GM18907 (cell line): ENCODE data around the gene NME9.

ENCODE experiments used
- ATAC-seq: cut with Tn5 transposase; IDR thresholded peaks from one replicate; pipeline ENCODE4 v1.9.1; 2021; ENCODE audit warnings: mild to moderate bottlenecking, moderate library complexity; ENCODE audit not compliant: unreplicated experiment

Gene NME9

GRCh38 chr3:138284957-138285477, 44.6 kb downstream of the NME9 start:
- ATAC-seq = no peak

GRCh38 chr3:138284079-138284478, 45.6 kb downstream of the NME9 start:
- no peak for ATAC-seq

DNA sequence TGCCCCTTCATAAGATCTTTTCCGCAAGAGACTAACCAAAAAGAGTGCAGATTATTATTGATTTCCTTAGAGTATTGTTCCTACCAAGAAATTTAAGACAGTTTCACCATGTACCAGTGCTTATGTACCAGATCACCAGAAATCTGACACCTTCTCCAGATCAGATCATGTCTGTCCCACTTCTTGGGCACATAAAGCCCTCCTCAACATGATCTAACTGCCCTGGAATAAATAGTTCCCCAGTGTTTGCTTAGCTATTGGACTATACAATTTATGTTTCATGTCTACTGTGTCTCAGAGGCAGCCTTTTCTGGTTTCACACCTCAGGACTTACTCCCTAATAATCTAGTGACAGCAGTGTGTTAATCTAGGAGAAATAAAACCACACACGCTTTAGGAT, 46.8 kb downstream of the NME9 start:
- no peak for ATAC-seq

DNA sequence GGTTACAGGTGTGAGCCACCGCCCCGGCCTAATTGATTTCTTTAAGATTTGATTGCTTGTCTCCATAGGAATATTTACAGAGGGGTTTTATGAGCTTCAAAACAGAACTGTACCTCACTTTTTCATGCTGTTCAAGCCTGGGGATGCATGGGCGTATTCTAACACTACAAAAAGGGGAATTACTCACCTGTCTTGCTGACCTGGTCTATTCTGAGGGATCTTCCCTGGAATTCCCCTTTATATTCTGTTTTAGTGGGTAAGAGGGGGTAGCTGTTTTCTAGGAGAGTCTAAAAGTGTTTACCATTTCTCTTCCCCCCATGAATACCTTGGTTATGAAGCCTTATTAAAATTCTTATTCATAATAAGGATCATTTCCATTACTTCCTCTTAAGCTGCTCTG, 48.1 kb downstream of the NME9 start:
- ATAC-seq = no peak

- peak; percentile 83 for ATAC-seq
Observed at GRCh38 chr3:138271189-138271794, 58.4 kb downstream of the NME9 start.

DNA sequence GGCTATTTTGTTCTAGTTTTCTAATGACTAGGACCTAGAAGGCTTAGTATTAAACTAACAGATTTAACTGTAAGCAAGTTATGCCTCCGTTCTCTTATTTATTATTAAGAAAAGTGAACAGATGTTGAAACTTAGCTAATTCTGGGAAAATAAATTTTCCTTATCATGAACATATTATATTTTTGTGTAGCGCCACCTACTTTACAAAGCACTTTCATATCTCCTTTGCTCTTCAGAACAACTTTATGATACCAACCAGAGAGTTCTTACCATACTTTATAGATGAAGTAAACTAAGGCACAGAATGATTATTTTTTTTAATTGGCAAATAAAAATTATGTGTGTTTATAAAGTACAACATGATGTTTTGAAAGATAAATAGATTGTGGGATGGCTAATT, 59.4 kb downstream of the NME9 start:
- ATAC-seq = no peak

- ATAC-seq = no peak
Observed at GRCh38 chr3:138267083-138267482, 62.6 kb downstream of the NME9 start.

GRCh38 chr3:138265745-138266144, 63.9 kb downstream of the NME9 start:
- ATAC-seq = no peak

- ATAC-seq = no peak
Observed at GRCh38 chr3:138263104-138263503, 66.5 kb downstream of the NME9 start.

DNA sequence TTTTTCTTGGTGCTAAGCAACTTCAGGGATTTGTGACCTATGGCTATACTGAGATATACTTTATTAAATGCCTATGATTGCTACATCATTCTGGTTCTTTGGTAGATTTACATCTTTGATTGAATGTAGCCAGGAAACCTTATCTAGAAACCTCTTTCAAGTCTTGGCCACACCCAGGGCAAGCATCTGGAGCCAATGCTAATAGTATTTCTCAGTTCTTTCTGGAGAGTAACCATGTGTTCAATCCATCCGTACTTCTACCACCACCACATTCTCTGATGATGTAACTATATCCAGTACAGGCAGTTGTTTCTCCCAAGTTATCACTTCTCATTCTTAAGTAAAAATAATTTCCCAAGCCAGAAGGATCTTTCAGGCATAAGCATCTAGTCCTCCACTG, 69.0 kb downstream of the NME9 start:
- ATAC-seq = no peak

DNA sequence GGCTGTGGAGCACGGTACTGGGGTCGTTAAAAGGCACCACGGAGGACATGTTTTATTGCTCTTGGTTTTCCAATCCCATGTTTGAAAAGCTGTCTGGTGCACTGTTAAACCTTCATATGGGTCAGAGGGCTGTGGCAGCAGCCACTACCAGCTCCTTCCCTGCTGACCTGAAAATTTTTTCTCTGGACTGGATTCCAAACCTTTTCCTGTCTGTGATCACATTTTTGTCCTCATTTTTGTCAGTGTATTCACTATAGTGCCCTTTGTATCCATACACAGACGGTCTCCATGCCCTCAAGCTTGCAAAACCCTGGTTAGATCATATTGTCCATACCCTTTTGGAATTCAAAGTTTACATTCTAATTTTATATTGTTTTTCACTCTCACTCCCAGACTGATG, 70.5 kb downstream of the NME9 start:
- no peak for ATAC-seq

DNA sequence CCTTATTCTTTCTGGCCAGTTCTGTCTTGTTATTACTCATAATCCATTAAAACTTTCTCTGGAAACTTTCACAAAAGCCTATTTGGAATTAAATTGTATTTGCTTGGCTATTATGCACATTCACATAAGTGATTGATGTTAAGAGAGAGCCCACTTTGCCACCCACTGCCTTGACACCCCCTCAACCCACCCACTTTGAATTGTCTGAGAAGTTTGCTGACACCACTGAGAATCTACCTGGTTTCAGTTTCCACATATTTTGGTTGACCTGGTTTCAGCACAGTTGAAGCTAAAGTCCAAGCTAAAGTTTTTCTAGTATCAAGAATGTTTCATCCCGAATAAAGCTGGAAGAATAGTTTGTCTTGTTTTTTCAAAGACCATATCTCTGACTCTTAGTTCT, 71.7 kb downstream of the NME9 start:
- ATAC-seq = no peak

GRCh38 chr3:138256022-138256421, 73.6 kb downstream of the NME9 start:
- ATAC-seq = no peak

- no peak for ATAC-seq
Observed at GRCh38 chr3:138254216-138254615, 75.4 kb downstream of the NME9 start.

GRCh38 chr3:138253609-138254008, 76.0 kb downstream of the NME9 start:
- ATAC-seq = no peak
